Ovary (tissue), 3 donors: ENCODE data around the gene SCN3B.

Experiments
- EP300 ChIP-seq: sonication (generic); formaldehyde crosslinking; IDR thresholded peaks from one replicate; pipeline ENCODE4 v1.6.1; 2017; ENCODE audit warnings: antibody characterized with exemption
- TF ChIP-seq, protein P1 (sequence below), 3 donors: fragments of 450-650 bp in 2 of 3; fragments of 200-600 bp in 1 of 3; IDR thresholded peaks; one replicate each; pipeline versions ENCODE4 v1.5.1 to v1.8.0; 2016 to 2022; ENCODE audit warnings: antibody characterized with exemption in 3 of 3, mild to moderate bottlenecking in 1 of 3
- donor health status: DM: no; HTN: no; CAD: no.

DNA sequence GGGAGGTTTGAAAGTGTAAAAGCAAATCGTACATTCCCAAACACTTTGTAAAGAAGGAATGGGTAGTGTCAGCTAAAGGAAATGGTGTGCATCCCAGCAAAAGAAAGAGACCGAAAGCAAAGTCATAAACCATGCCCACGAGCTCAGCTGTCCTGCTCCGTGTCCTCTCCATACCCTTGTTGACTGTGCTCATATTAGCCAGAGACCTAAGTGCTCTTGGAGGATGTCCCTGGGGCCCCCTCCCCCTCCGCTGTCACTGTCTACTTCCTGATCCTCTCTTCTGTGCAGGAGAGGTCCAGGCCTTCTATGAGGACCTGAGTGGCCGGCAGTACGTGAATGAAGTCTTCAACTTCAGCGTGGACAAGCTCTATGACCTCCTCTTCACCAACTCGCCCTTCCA, 46.1 kb downstream of the SCN3B start:
- TF ChIP-seq, protein P1, sequence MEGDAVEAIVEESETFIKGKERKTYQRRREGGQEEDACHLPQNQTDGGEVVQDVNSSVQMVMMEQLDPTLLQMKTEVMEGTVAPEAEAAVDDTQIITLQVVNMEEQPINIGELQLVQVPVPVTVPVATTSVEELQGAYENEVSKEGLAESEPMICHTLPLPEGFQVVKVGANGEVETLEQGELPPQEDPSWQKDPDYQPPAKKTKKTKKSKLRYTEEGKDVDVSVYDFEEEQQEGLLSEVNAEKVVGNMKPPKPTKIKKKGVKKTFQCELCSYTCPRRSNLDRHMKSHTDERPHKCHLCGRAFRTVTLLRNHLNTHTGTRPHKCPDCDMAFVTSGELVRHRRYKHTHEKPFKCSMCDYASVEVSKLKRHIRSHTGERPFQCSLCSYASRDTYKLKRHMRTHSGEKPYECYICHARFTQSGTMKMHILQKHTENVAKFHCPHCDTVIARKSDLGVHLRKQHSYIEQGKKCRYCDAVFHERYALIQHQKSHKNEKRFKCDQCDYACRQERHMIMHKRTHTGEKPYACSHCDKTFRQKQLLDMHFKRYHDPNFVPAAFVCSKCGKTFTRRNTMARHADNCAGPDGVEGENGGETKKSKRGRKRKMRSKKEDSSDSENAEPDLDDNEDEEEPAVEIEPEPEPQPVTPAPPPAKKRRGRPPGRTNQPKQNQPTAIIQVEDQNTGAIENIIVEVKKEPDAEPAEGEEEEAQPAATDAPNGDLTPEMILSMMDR (IDR thresholded peaks at IDR 0.05) = no peak
- no peak for TF ChIP-seq EP300
